ENCODE data around the gene MAN2B2.
A peak's percentile ranks its signal among the peaks of the same experiment; 100 is the strongest.

Gene MAN2B2

GRCh38 chr4:6574747-6575502 is at the start of gene MAN2B2:
Gene MAN2B2, plus strand, starts transcription at chr4:6575189. Its CDS starts 22 bp downstream, at chr4:6575211.
- DNase-seq = peak; percentile 70

DNA sequence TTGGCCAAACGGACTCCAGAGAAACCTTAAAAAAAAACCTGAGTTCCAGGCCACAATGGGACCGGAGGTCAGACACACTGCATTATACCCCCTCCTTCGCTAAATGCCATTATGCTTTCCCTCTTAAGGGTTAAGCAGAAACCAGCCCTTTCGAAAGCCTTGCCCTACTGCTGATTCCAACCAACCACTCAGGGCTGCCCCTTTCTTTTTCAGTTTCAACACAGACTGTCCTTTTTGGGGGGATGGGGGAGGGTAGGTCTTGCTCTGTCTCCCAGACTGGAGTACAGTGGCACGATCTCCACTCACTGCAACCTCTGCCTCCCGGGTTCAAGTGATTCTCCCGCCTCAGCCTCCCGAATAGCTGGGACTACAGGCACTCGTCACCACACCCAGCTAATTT is 49.5 kb upstream of the MAN2B2 start:
- no peak for DNase-seq

GRCh38 chr4:6526156-6526555 is 48.8 kb upstream of the MAN2B2 start:
- no peak for DNase-seq

DNA sequence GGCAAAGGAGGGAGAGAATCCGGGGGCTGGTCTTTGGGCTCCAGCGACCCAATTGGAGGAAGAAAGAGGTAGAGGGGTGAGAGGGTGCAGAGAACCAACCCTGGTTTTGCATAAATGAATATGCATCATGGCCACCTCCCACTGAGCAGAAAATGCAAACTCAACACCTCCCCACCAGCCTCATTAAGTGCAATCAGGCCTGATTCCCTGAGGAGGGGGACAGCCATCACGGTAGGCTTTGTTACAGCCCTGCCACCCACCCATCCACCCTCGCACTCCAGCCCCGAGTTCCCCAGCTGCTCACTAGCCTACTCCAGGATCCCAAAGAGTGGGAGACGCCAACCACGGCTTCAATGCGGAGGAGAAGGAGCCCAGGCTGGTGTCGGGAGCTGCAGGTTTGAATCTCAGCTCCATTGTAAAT is 48.3 kb upstream of the MAN2B2 start:
- DNase-seq = no peak

GRCh38 chr4:6527259-6527658 is 47.7 kb upstream of the MAN2B2 start:
- DNase-seq = no peak

DNA sequence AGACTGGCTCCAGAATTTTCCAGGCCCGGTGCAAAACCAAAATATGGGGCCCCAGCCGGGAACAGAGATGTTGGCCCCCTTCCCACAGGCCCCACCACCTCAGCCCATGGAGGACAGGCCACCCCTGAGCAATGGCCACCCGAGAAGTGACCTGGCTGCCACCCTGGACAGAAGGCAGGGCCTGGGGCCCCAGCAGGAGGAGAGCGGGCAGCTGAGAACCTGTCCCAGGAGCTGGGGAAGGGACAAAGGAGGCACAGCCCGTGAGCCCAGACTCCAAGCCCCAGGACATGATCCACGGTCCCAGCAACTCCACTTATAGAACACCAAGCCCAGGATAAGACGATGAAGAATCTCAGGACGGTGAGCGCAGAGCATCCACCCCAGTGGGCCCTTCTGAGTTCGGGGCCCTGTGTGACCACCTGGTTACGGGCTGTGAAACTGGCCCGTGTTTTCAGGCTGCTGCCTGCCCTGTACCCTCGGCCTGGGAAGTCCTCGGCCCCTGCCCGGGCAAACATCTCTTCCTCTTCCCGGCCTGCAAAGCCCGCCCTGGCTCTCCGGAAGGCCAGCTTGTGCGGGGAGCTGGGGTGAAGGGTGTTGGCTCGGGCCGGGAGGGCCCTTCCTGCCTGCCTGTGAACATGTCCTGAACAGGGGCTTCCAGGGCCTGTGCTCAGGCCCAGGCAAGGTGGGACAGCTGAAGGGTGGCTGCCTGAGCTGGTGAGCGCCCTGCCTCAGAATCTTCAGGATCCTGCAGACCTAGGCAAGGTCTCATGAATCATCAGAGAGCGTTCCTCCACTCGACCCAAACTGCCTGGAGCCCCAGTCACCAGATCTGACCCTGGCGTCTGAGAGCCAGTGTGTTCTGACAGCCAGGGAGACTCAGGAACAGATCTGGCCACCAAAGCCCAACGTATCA is 47.0 kb upstream of the MAN2B2 start:
- DNase-seq = no peak

- no peak for DNase-seq
Measured at GRCh38 chr4:6529021-6529420, 46.0 kb upstream of the MAN2B2 start.

DNA sequence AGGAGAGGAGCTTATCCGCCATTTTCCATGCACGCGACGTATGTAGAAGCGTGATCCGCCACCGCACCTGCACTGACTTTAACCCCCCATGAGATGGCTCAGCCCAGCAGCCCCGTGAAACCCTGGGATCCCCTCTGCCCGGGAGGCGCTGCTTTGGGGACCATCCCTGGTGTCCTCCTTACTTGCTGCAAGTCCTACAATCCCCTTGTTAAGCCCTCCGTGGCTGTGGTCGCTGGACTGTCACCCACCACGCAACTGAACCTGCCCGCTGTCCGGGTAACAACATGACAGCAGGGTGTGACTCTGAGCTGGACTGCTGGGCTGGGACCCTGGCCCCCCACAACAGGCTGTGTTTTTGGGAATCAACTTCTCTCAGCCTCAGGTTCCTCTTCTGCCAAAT is 44.7 kb upstream of the MAN2B2 start:
- DNase-seq = no peak

DNA sequence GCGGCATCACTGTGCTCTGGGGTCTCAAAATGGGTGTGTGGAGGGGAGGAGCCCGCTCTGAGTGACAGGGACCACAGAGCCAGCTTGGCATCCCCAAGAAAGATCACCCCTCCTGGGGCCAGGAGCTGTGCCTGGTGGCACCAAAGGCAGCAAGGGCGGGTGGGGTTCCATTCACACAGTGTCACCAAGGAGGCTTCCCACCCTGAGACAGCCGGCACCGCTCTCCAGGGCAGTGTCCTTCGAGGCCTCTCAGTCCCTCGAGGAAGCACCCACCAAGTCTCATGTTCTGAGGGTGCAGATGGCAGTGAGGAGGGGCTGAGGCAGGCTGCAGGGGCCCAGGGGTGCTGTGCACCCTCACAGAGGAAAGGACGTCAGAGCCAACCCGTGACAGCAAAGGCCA is 44.0 kb upstream of the MAN2B2 start:
- no peak for DNase-seq

GRCh38 chr4:6532102-6532501 is 42.9 kb upstream of the MAN2B2 start:
- no peak for DNase-seq

DNA sequence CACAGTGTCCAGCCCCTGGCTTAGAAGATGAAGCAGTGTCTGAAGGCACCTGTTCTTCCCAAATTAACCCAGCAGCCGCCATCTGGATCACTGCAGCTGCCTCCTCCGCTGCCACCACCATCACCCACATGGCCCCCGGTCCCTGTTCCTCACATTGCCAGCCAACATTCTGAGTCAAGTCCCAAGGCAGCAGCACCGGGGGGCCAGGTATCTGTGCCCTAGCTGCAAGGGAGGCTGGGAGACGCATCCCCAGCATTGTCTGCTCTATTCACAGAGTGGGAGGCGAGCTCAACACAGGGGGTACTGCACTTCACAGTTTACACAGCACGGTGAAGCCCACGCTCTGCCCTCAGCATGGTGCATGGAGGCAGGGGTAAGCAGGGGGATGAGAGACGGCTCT is 42.3 kb upstream of the MAN2B2 start:
- no peak for DNase-seq

GRCh38 chr4:6534050-6534449 is 40.9 kb upstream of the MAN2B2 start:
- DNase-seq = no peak

- DNase-seq = no peak
Measured at GRCh38 chr4:6534618-6535328, 40.2 kb upstream of the MAN2B2 start.

DNA sequence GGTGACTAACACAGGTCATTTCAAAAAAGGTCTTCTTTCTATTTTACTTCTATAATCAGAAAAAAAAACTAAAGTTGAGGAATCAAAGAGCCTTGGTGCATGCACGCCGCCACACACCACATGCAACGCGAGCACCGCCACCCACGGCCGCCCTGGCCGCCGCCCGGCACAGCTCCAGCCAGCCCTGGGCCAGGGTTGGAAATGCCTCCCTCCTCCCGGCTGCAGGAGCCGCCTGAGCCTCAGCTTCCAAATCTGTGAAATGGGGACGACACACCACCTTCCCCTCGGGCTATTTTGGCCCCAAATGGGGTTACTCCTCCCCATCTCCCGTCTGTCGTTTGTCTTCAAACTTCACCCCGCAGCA is 39.7 kb upstream of the MAN2B2 start:
- no peak for DNase-seq

DNA sequence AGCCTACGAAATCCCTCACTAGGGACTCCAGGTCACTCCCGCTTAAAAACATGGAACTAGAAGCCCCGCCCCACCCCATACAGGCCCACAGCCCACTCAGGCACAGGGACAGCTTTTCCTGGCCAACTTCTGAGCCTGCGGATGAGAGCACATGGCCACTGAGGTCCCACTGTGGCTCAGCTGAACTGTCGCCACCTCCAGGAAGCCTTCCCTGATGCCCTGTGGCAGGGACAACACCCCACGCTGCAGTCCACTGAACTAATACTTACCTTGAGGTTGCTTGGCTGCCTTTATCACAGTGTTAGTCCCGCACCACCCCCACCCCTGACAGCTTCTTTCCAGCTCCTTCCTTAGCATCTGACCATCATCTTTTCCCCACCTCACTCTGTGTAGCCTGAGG is 39.3 kb upstream of the MAN2B2 start:
- no peak for DNase-seq

- no peak for DNase-seq
Measured at GRCh38 chr4:6538111-6538510, 36.9 kb upstream of the MAN2B2 start.

DNA sequence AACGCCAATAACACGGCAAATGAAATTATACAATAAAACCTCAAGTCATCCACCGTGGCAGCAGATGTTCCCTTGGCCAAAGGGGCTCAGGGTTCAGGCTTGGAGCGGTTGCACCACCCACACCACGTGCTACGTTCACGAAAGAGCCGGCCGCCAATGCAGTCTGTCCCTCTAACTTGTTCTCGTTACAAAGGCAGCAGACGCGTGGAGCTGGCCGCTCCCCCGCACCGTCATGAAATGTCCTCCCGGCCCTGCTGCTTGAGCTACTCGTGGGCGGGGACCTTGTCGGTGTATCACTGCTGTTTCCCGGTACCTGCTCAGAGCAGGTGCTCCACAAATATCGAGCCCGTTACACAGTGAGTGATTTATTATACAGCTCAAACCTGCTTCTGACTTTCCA is 36.4 kb upstream of the MAN2B2 start:
- no peak for DNase-seq

GRCh38 chr4:6539009-6539764 is 35.8 kb upstream of the MAN2B2 start:
- no peak for DNase-seq

DNA sequence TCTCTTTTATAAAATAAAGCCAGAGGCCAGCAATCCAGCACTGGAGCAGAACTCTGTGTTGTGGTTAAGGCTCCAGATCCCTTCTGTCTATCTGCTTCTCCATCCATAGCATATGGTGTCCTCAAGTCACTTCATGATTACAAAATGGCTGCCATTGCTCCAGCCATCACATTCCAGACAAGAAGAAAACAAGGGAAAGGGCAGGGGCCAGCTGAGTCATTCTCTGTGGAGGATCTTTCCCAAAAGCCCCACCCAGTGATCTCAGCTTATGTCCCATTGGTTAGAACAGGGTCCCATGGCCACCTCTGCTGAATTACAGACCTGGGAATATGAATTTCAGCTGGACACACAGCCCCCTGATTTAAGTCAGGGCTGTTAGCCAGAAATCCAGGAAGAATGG is 34.1 kb upstream of the MAN2B2 start:
- no peak for DNase-seq

DNA sequence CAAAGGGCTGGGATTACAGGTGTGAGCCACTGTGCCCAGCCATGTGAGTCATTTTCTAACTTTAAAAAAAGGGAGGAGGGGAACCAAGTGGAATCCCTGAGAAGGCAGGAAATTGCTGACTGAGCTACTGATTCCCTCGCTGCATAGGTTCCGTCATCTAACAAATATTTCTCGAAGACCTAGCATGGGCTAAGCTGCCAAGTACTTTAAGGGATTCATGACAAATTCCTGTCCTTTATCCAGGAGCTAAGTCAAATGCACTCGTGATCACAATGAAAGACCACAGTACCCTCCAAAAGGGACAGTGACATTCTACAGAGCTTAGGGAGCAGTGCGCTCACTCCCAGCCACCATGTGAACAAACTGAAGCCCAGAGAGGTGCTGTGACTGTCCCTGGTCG is 33.2 kb upstream of the MAN2B2 start:
- DNase-seq = no peak

DNA sequence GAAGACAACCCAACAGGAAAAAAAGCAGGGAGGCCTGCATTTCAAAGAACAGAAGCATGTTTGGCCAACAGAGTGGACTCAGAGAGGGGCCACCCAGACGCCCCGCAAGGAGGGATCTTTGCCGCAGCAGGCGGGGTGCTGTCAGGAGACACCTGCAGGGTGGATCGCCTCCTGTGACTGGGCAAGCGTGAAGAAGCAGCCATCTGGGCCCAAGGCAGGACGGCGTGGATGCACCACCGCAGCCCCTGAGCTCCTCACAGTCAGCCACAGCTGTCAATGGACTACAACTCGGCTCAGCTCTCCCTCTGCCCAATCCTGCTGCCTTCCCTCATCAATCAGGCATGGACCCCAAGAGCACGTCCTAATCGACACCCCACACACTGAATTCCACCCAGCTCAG is 32.0 kb upstream of the MAN2B2 start:
- no peak for DNase-seq

DNA sequence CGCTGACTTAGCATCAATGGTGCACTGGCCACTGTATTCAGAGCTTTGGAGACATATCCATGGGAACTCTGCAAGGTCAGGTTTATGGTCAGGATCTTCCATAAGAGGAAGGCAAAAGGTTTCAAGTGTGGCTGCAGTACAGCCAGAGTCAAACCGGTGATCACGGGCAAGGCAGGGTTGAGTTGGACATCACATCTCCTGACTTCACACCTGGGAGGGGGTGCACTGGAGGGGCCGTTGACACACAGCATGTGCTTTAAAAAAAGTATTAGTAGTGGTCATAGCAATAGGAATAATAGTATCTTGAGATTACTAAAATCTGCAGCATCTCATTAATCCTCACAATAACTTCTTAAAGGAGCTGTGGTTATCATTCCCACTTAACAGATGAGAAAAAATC is 28.9 kb upstream of the MAN2B2 start:
- no peak for DNase-seq

Data from NCI-H2227 treated with DMSO at 0.1 percent for 48 hours (cell line).